ENCODE measurements around the gene PDCD10. TPM values are rescaled to one million over a fixed set of nuclear protein-coding genes. Genes with fewer than 3 reads are reported as not detected.

The PDCD10 gene
- total and polyA plus RNA-seq, 2 experiments from 2014 or later = 58.2 to 89.6 TPM

DNA sequence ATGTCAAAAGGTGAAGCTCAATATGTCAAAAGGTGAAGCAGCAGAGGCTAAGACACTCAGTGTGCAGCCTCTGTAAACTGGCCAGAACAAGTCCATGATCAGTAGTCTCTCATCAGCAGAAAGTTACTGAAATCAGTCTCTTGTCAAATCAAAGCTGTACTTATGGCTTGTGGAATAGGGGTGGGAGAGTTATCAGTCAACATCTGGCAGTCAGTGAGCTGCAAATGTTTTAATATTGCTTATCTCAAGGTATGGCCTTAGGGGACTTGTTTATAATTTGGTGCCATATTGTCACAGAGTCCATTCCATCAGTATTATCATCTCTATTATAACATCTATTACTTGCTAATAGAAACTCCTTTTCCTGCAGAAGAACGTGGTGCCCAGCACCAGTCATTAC lies 66.0 kb downstream of the PDCD10 start:
- WGBS (ENCODE audit: low lambda C conversion rate, missing lambda C conversion rate) = 89% methylated on average over 1 of the region's 1 CpG
- H3K27me3 ChIP-seq = no peaks in the 10 kb centered on the region
- H3K36me3 ChIP-seq (replicated peaks; ENCODE audit: insufficient read depth, low read depth) = no peaks in the 10 kb centered on the region
- H3K9me2 ChIP-seq (replicated peaks; ENCODE audit: insufficient read depth) = no peaks in the 10 kb centered on the region
- H3K4me2 ChIP-seq = no peak overlapping the region
- no peak overlapping the region for H3K4me3 ChIP-seq
- no peaks in the 10 kb centered on the region for H3K4me1 ChIP-seq (ENCODE audit: insufficient read depth)
- H2AFZ ChIP-seq = no peak overlapping the region
- no peak for TF ChIP-seq EZH2 (IDR thresholded peaks at IDR 0.05; ENCODE audit: borderline replicate concordance)
- no peak for TF ChIP-seq EZH2phosphoT487 (IDR thresholded peaks at IDR 0.05; ENCODE audit: low read depth, severe bottlenecking, unreplicated experiment)
- TF ChIP-seq, protein P1, sequence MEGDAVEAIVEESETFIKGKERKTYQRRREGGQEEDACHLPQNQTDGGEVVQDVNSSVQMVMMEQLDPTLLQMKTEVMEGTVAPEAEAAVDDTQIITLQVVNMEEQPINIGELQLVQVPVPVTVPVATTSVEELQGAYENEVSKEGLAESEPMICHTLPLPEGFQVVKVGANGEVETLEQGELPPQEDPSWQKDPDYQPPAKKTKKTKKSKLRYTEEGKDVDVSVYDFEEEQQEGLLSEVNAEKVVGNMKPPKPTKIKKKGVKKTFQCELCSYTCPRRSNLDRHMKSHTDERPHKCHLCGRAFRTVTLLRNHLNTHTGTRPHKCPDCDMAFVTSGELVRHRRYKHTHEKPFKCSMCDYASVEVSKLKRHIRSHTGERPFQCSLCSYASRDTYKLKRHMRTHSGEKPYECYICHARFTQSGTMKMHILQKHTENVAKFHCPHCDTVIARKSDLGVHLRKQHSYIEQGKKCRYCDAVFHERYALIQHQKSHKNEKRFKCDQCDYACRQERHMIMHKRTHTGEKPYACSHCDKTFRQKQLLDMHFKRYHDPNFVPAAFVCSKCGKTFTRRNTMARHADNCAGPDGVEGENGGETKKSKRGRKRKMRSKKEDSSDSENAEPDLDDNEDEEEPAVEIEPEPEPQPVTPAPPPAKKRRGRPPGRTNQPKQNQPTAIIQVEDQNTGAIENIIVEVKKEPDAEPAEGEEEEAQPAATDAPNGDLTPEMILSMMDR (IDR thresholded peaks at IDR 0.05; ENCODE audit: poor library complexity) = no peak
- H3K79me2 ChIP-seq = no peaks in the 10 kb centered on the region
- no peaks in the 10 kb centered on the region for H4K20me1 ChIP-seq (ENCODE audit: insufficient read depth, poor library complexity, severe bottlenecking)
- H3K9me3 ChIP-seq (ENCODE audit: low read depth) = no peaks in the 10 kb centered on the region
- DNase-seq (ENCODE audit: low spot score) = no peak
- H3K27ac ChIP-seq = no peak overlapping the region

DNA sequence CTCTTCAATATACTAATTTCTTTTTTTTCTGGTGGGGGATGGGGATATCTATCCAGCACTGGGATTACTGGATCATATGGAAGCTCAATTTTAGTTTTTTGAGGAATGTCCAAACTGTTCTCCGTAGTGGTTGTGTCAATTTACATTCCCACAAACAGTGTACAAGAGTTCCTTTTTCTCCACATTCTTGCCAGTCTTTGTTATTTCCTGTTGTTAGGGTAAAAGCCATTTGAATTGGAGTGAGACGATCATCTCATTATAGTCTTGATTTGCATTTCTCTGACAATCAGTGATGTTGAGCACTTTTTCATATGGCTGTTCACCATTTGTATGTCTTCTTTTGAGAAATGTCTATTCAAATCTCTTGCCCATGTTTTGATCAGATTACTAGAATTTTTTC lies 68.1 kb downstream of the PDCD10 start:
- Histone ChIP-seq H3K27ac (no peak overlapping the region), H3K4me2 (no peak overlapping the region), H3K36me3 (replicated peaks; ENCODE audit: insufficient read depth, low read depth) (no peaks in the 10 kb centered on the region), H3K4me3 (no peak overlapping the region), H3K79me2 (no peaks in the 10 kb centered on the region), H3K4me1 (ENCODE audit: insufficient read depth) (no peaks in the 10 kb centered on the region), H3K27me3 (no peaks in the 10 kb centered on the region), H2AFZ (no peak overlapping the region), H3K9me3 (ENCODE audit: low read depth) (no peaks in the 10 kb centered on the region), H3K9me2 (replicated peaks; ENCODE audit: insufficient read depth) (no peaks in the 10 kb centered on the region), H4K20me1 (ENCODE audit: insufficient read depth, poor library complexity, severe bottlenecking) (no peaks in the 10 kb centered on the region)
- TF ChIP-seq EZH2phosphoT487 (IDR thresholded peaks at IDR 0.05; ENCODE audit: low read depth, severe bottlenecking, unreplicated experiment) (no peak), EZH2 (IDR thresholded peaks at IDR 0.05; ENCODE audit: borderline replicate concordance) (no peak)
- TF ChIP-seq, protein P1 (IDR thresholded peaks at IDR 0.05; ENCODE audit: poor library complexity) = no peak
- no peak for DNase-seq (ENCODE audit: low spot score)
- WGBS (ENCODE audit: low lambda C conversion rate, missing lambda C conversion rate) = 90% methylated on average over 2 of the region's 2 CpGs

DNA sequence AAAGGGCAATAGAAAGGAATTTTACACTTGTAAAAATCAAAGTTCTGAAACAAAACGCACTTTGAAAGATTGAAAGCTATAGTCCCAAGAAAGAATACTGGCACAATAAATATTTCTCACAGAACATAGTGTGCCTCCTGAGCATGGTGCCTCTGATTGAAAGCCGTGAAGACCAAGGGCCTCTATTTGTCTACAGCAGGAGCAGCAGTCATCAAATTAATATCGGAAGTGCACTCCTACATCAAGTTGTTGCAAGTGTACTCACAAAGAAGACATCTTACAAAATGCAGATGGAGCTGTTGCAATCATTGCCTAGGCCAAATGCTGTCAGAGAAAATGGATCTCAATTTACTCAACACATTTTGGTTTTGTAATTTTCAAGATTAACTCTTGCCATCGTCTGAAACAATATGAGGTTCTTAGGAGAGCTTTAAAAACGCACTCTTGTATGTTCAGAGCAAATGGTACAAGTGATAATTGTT lies 71.7 kb downstream of the PDCD10 start:
- H3K9me2 ChIP-seq (replicated peaks; ENCODE audit: insufficient read depth) = no peaks in the 10 kb centered on the region
- TF ChIP-seq EZH2 (IDR thresholded peaks at IDR 0.05; ENCODE audit: borderline replicate concordance) (no peak), EZH2phosphoT487 (IDR thresholded peaks at IDR 0.05; ENCODE audit: low read depth, severe bottlenecking, unreplicated experiment) (no peak)
- TF ChIP-seq, protein P1 (IDR thresholded peaks at IDR 0.05; ENCODE audit: poor library complexity) = no peak
- no peaks in the 10 kb centered on the region for H3K36me3 ChIP-seq (replicated peaks; ENCODE audit: insufficient read depth, low read depth)
- WGBS (ENCODE audit: low lambda C conversion rate, missing lambda C conversion rate) = 94% methylated on average over 5 of the region's 5 CpGs
- H3K27me3 ChIP-seq = no peaks in the 10 kb centered on the region
- H3K9me3 ChIP-seq (ENCODE audit: low read depth) = no peaks in the 10 kb centered on the region
- H3K27ac ChIP-seq = no peak overlapping the region
- no peak for DNase-seq (ENCODE audit: low spot score)
- H3K4me1 ChIP-seq (ENCODE audit: insufficient read depth) = no peaks in the 10 kb centered on the region
- no peaks in the 10 kb centered on the region for H3K79me2 ChIP-seq
- H3K4me3 ChIP-seq = no peak overlapping the region
- no peak overlapping the region for H2AFZ ChIP-seq
- H4K20me1 ChIP-seq (ENCODE audit: insufficient read depth, poor library complexity, severe bottlenecking) = no peaks in the 10 kb centered on the region
- no peak overlapping the region for H3K4me2 ChIP-seq
